C4-2B (cell line): ENCODE data around the gene HERC2.

ENCODE experiments used
- CTCF ChIP-seq: fragments of 450-650 bp; conservative IDR thresholded peaks from 2 replicates; pipeline ENCODE4 v1.5.1; 2017; ENCODE audit warnings: mild to moderate bottlenecking
- ZFX ChIP-seq: fragments of 450-650 bp; IDR thresholded peaks from 2 replicates; pipeline ENCODE4 v1.6.1; 2017

DNA sequence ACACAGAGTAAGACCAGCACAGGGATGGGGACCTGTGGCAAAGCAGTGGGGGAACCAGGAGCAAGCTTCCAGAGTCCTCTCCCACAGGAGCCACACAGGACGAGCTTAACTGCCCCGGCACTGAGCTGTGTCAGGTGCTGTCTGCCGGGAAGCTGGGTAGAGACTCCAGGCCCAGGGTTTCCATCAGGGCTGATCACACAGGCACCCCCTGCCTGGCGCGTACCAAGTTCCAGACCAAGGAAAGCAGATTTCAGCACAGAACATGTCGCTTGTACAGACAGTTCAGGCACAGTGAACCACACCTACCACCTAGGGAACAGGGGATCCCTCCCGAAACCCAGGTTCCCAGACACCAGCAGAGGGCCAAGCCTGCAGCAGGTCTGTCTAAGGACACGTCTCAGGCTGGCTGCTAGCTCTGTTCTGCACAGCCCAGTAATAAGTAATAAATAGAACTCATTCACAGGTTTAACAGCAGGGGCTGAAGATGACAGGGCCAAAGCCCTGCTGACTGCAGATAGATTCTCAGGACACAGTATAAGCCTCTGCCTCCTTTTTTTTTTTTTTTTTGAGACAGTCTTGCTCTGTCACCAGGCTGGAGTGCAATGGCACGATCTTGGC, 192.6 kb downstream of the HERC2 start:
- TF ChIP-seq CTCF (no peak), ZFX (no peak)
